Thyroid gland (tissue), 4 donors: ENCODE data around the gene KLF13. TPM values are rescaled to one million over a fixed set of nuclear protein-coding genes. Genes with fewer than 3 reads are reported as not detected.
A peak's percentile ranks its signal among the peaks of the same experiment; 100 is the strongest.

Experiments
- DNase-seq, 2 donors: peaks; one replicate each; pipeline ENCODE4 v3.0.0-alpha.2; 2019
- H3K27ac ChIP-seq, 3 donors: fragments of 200-600 bp; sonication (generic); 1 replicate in 2 of 3; 2 replicates in 1 of 3; pipeline ENCODE4 v1.5.1; 2016 to 2019; ENCODE audit warnings: mild to moderate bottlenecking in 1 of 3, moderate library complexity in 1 of 3
- H3K27me3 ChIP-seq: fragments of 200-600 bp; sonication (generic); one replicate; pipeline ENCODE4 v1.5.1; 2019
- H3K36me3 ChIP-seq, 2 donors: fragments of 200-600 bp; sonication (generic); one replicate each; pipeline ENCODE4 v1.5.1; 2016 to 2019
- H3K4me1 ChIP-seq, 2 donors: fragments of 200-600 bp; sonication (generic); one replicate each; pipeline ENCODE4 v1.5.1; 2017 to 2019
- H3K4me3 ChIP-seq, 3 donors: fragments of 200-600 bp; sonication (generic); replicated peaks in 1 of 3; 1 replicate in 2 of 3; 2 replicates in 1 of 3; pipeline ENCODE4 v1.5.1; 2016; ENCODE audit warnings: mild to moderate bottlenecking in 1 of 3
- H3K9me3 ChIP-seq: fragments of 200-600 bp; sonication (generic); one replicate; pipeline ENCODE4 v1.5.1; 2017
- CTCF ChIP-seq, 6 experiments: fragments of 200-600 bp in 3 of 6; fragments of 450-650 bp in 3 of 6; sonication (generic) in 3 of 6; IDR thresholded peaks; one replicate each; pipeline ENCODE4 v1.5.1; 2016 to 2019; ENCODE audit warnings: antibody characterized with exemption in 6 of 6, mild to moderate bottlenecking in 2 of 6, inconsistent platforms in 1 of 6, moderate library complexity in 1 of 6
- POLR2A ChIP-seq, 2 donors: fragments of 450-650 bp; IDR thresholded peaks; one replicate each; pipeline ENCODE4 v1.6.1; 2017; ENCODE audit warnings: antibody characterized with exemption in 2 of 2, mild to moderate bottlenecking in 2 of 2, moderate library complexity in 1 of 2
- WGBS, 2 donors: methylation state at CpG; one replicate each; pipeline ENCODE4 v1.1.5; 2017; 5-methylcytosine and 5-hydroxymethylcytosine counted together
- intact Hi-C: fragments of 100-400 bp; cut with DNase I; formaldehyde crosslinking; loops from one replicate; pipeline ENCODE4 v1.15.1; 2023
- total RNA-seq, 4 donors: library from RNA; depleted of rRNA; stranded (reverse); fragments of >200 nt; gene quantifications; one replicate each; pipeline ENCODE4 v1.2.3, GENCODE V29; 2016

The KLF13 gene
- total RNA-seq, 4 donors from 2014 or later = 84.0 to 117 (median 97.6) TPM

DNA sequence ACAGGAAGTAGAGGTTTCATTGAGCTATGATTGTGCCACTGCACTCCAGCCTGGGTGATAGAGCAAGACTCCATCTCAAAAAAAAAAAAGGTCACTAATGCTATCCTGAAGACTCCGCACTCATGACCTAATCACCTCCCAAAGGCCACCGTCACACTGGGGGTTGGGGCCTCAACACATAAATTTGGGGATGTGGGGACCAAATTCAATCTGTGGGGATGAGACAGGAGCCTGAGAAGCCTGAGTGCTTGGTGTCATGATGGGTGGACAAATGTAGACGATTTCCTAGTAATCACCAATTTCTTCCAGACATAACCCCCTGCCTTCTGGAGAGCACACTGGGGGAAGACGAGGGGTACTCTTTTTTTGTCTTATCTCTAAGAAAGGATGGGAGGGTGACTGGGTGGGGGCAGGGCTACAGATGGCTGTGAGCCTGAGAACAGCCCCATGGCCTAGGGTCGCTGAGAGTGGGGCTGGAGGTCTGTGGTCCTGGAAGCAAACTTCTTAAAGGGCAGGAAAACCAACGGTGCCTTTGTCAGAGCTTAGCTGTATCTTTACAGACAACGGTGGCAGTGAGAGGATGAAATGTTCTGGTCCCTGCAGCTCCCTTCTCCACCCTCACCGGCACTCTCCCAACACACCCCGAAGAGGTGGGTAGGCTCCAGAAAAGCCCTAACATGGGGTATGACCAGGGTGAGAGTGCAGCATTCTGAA lies 16.6 kb upstream of the KLF13 start:
- TF ChIP-seq CTCF (IDR thresholded peaks at IDR 0.05) (no peak), POLR2A (IDR thresholded peaks at IDR 0.05) (no peak)
- Histone ChIP-seq H3K27me3 (no peaks in the 10 kb centered on the region), H3K36me3 (no peaks in the 10 kb centered on the region), H3K27ac (peak overlapping the region in 1 of 3 donors; percentile 13), H3K4me3 (no peak overlapping the region), H3K9me3 (no peaks in the 10 kb centered on the region), H3K4me1 (peaks cover under 1 to 34% of the 10 kb centered on the region in 2 donors)
- DNase-seq = no peak
- intact Hi-C loops = no loop called here
- WGBS, 2 donors = 75 to 81% methylated on average over 9 of the region's 9 CpGs

DNA sequence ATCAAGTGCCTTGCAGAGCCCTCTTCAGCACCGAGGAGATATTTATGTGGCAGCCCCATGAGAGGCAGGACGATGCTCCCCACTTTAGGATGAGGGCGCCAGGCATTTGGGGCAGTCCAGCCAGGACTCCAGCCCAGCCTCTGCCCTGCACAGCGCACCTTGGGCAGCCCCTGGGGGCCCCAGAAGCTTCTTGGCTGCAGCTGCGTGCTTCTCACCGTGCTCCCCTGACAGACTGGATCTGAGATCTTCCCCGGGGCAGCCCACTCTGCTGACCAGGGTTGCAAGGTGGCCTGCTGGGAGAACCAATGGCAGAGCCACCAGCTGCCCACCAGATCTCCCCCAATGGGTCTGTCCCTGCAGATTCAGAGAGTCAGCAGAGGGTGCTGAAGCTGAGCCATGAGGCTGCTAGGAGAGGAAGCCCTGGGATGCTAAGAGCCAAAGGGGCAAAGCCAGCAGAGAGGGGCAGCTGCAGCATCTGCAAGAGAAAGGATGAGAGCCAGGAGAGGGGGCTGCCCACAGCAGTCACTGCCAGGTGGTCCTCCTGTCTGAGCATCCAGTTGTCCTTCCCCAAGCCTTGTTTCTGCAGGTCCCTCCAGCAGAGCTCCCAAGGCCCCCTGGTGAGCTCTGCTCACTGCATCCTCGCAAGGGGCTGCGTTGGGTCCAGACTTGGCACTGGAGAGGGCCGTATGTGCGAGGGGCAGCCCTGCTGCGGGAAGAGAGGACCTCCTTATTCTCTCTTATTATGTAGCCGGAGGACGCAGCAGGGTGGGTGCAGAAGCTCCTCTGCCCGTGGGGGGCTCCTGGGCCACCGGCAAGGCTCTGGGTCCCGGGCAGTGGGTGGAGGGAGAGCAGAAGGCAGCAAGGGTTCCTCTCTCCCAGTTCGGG lies 14.7 kb upstream of the KLF13 start:
- Histone ChIP-seq H3K27ac (no peak overlapping the region), H3K4me3 (no peak overlapping the region), H3K9me3 (no peaks in the 10 kb centered on the region), H3K27me3 (no peaks in the 10 kb centered on the region), H3K36me3 (no peaks in the 10 kb centered on the region), H3K4me1 (peaks cover 0 to 15% of the 10 kb centered on the region in 2 donors)
- TF ChIP-seq CTCF (IDR thresholded peaks at IDR 0.05) (no peak), POLR2A (IDR thresholded peaks at IDR 0.05) (no peak)
- intact Hi-C loops = no loop called here
- no peak for DNase-seq
- WGBS, 2 donors = 80 to 82% methylated on average over 12 to 14 of the region's 18 CpGs

GRCh38 chr15:31313223-31313622 lies 13.4 kb upstream of the KLF13 start:
- H3K4me3 ChIP-seq = no peak overlapping the region
- no peaks in the 10 kb centered on the region for H3K27me3 ChIP-seq
- no peaks in the 10 kb centered on the region for H3K9me3 ChIP-seq
- H3K27ac ChIP-seq = no peak overlapping the region
- peaks cover 0 to 14% of the 10 kb centered on the region in 2 donors for H3K4me1 ChIP-seq
- TF ChIP-seq POLR2A (IDR thresholded peaks at IDR 0.05) (no peak), CTCF (IDR thresholded peaks at IDR 0.05) (no peak)
- no peaks in the 10 kb centered on the region for H3K36me3 ChIP-seq
- no peak for DNase-seq
- intact Hi-C loops = no loop called here

- Histone ChIP-seq H3K27me3 (no peaks in the 10 kb centered on the region), H3K4me1 (peaks cover 0 to 11% of the 10 kb centered on the region in 2 donors), H3K36me3 (no peaks in the 10 kb centered on the region), H3K9me3 (no peaks in the 10 kb centered on the region), H3K27ac (no peak overlapping the region), H3K4me3 (no peak overlapping the region)
- WGBS, 2 donors = 92 to 94% methylated on average over 6 to 12 of the region's 12 CpGs
- intact Hi-C loops = no loop called here
- DNase-seq = no peak
- TF ChIP-seq POLR2A (IDR thresholded peaks at IDR 0.05) = no peak
These were observed 12.3 kb upstream of the KLF13 start for GRCh38 chr15:31314380-31314779.

DNA sequence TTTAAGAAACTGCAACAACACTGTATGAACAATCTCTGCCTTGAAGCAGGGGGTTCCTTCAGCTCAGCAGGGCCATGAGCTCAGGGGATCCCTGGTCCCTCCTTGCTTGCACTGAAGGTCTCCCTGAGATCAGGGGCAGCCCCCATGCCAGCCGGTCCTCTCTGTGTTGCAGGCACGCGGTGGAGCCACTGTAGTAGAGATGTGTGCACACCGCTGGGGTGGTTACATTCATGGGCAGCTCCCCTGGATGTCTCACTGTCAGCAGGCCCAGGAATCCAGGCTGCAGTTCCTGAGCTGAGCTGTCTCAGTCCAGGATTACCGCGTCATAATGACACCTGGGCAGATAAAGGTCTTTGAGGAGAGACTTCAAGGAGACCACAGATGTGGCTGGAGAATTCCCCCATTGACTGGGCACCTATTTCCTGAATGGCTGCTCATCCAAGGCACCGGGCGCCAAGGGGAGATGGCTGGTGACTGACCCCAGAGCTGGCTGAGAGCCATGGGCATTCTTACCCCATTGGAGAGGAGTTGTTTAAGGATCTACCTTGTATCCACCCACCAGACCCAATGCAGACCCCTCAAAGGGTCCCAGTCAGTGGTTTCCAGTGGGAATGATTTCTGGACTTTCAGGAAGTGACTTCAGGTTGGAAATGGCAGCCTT lies 10.4 kb upstream of the KLF13 start:
- WGBS, 2 donors = 80 to 96% methylated on average over 2 to 4 of the region's 8 CpGs
- Histone ChIP-seq H3K4me1 (peaks cover 0 to under 1% of the 10 kb centered on the region in 2 donors), H3K36me3 (no peaks in the 10 kb centered on the region), H3K27ac (no peak overlapping the region), H3K9me3 (no peaks in the 10 kb centered on the region), H3K27me3 (no peaks in the 10 kb centered on the region), H3K4me3 (no peak overlapping the region)
- DNase-seq = no peak
- intact Hi-C loops = no loop called here
- TF ChIP-seq CTCF (IDR thresholded peaks at IDR 0.05) (no peak), POLR2A (IDR thresholded peaks at IDR 0.05) (no peak)
